H1 (cell line): ENCODE data around the gene BNC2. TPM values are rescaled to one million over a fixed set of nuclear protein-coding genes. Genes with fewer than 3 reads are reported as not detected.

Experiments used
- CTCF ChIA-PET: fragments of 300-600 bp; sonication (Branson Sonifier 250); formaldehyde crosslinking; loops from one replicate; lab custom pipeline; 2021; ENCODE audit not compliant: partially characterized antibody; lab: Charles Lee
- POLR2A ChIA-PET: fragments of 300-600 bp; sonication (Branson Sonifier 250); formaldehyde crosslinking; loops from one replicate; lab custom pipeline; 2021; ENCODE audit warnings: inconsistent platforms; ENCODE audit not compliant: partially characterized antibody; lab: Charles Lee
- DNase-seq, 2 experiments: peaks; one replicate each; pipeline versions ENCODE4 v3.0.0 to v3.0.0-alpha.2; 2010 to 2022; ENCODE audit warnings: low spot score in 2 of 2, low read depth in 1 of 2, mixed read lengths in 1 of 2
- FAIRE-seq: peaks from 2 replicates; lab custom pipeline; 2011; peaks lifted over from hg19 to GRCh38; lab: Jason Lieb, UNC
- H2AFZ ChIP-seq: 2 replicates; pipeline ENCODE4 v1.8.1; 2012; ENCODE audit warnings: low read length, inconsistent platforms
- H2AK5ac ChIP-seq: 2 replicates; pipeline ENCODE4 v1.6.1; 2013; ENCODE audit warnings: low read depth, low read length
- H2BK120ac ChIP-seq: replicated peaks from 2 replicates; pipeline ENCODE3; 2013; ENCODE audit warnings: low read depth, low read length, inconsistent platforms
- H2BK12ac ChIP-seq: 2 replicates; pipeline ENCODE4 v1.6.1; 2013; ENCODE audit warnings: low read depth, low read length
- H2BK15ac ChIP-seq: 2 replicates; pipeline ENCODE4 v1.6.1; 2013; ENCODE audit warnings: low read length
- H2BK20ac ChIP-seq: 2 replicates; pipeline ENCODE4 v1.6.1; 2013; ENCODE audit warnings: low read length
- H2BK5ac ChIP-seq: 2 replicates; pipeline ENCODE4 v1.6.1; 2013; ENCODE audit warnings: low read depth, low read length
- H3K14ac ChIP-seq: 2 replicates; pipeline ENCODE4 v1.6.1; 2013; ENCODE audit warnings: inconsistent platforms; ENCODE audit not compliant: insufficient read length
- H3K18ac ChIP-seq: 2 replicates; pipeline ENCODE4 v1.6.1; 2013; ENCODE audit warnings: low read length; ENCODE audit errors: extremely low read depth
- H3K23ac ChIP-seq: 2 replicates; pipeline ENCODE4 v1.6.1; 2013; ENCODE audit warnings: inconsistent platforms; ENCODE audit not compliant: insufficient read length
- H3K23me2 ChIP-seq: 2 replicates; pipeline ENCODE4 v1.6.1; 2013; ENCODE audit warnings: low read depth, low read length
- H3K27ac ChIP-seq: 2 replicates; pipeline ENCODE4 v1.6.1; 2011; ENCODE audit warnings: low read depth, low read length, inconsistent platforms
- H3K27me3 ChIP-seq, 4 experiments: replicated peaks in 1 of 4; 1 replicate in 1 of 4; 2 replicates in 3 of 4; pipeline versions ENCODE4 v1.6.1 to v1.8.1; 2011 to 2013; ENCODE audit warnings: low read length in 3 of 4, mild to moderate bottlenecking in 3 of 4, inconsistent platforms in 2 of 4, mixed read lengths in 2 of 4, moderate library complexity in 1 of 4; ENCODE audit not compliant: control insufficient read depth in 3 of 4, insufficient read depth in 3 of 4; ENCODE audit errors: extremely low read depth in 1 of 4
- H3K36me3 ChIP-seq, 4 experiments: 2 replicates each; pipeline versions ENCODE4 v1.6.1 to v1.8.1; 2011 to 2013; ENCODE audit warnings: mild to moderate bottlenecking in 4 of 4, low read length in 3 of 4, moderate library complexity in 2 of 4, control low read depth in 1 of 4, inconsistent platforms in 1 of 4; ENCODE audit not compliant: insufficient read depth in 4 of 4, control insufficient read depth in 2 of 4
- H3K4ac ChIP-seq: replicated peaks from 2 replicates; pipeline ENCODE3; 2013; ENCODE audit warnings: low read length, low read depth, mixed read lengths, inconsistent platforms; ENCODE audit not compliant: insufficient read length
- H3K4me1 ChIP-seq, 4 experiments: replicated peaks in 1 of 4; 1 replicate in 1 of 4; 2 replicates in 3 of 4; pipeline versions ENCODE4 v1.6.1 to v1.8.1; 2011 to 2013; ENCODE audit warnings: low read length in 3 of 4, inconsistent platforms in 2 of 4, mixed read lengths in 1 of 4; ENCODE audit not compliant: insufficient read depth in 4 of 4, control insufficient read depth in 3 of 4
- H3K4me2 ChIP-seq, 2 experiments: 2 replicates each; pipeline versions ENCODE4 v1.6.1 to v1.8.1; 2011 to 2013; ENCODE audit warnings: low read depth in 2 of 2, low read length in 2 of 2, control low read depth in 1 of 2, inconsistent platforms in 1 of 2, mild to moderate bottlenecking in 1 of 2; ENCODE audit not compliant: insufficient read depth in 1 of 2
- H3K4me3 ChIP-seq, 4 experiments: fragments of 200-600, 300-600 bp in 1 of 4; sonication (generic), shearing (Covaris generic), sonication (Bioruptor Twin) in 1 of 4; 2 replicates each; pipeline versions ENCODE4 v1.5.1 to v1.8.1; 2011 to 2016; ENCODE audit warnings: low read length in 4 of 4, low read depth in 3 of 4, control low read depth in 2 of 4, inconsistent platforms in 2 of 4, mild to moderate bottlenecking in 2 of 4, mixed read lengths in 1 of 4, moderate library complexity in 1 of 4; ENCODE audit not compliant: insufficient read depth in 2 of 4; ENCODE audit errors: extremely low read depth in 1 of 4
- H3K56ac ChIP-seq: replicated peaks from 2 replicates; pipeline ENCODE3; 2013; ENCODE audit warnings: low read depth, mild to moderate bottlenecking, mixed read lengths, low read length, inconsistent platforms; ENCODE audit not compliant: insufficient read length
- H3K79me1 ChIP-seq: 2 replicates; pipeline ENCODE4 v1.6.1; 2013; ENCODE audit warnings: low read depth, low read length, control low read depth
- H3K79me2 ChIP-seq, 2 experiments: 2 replicates each; pipeline versions ENCODE4 v1.6.1 to v1.8.1; 2012 to 2013; ENCODE audit warnings: low read length in 2 of 2, mild to moderate bottlenecking in 2 of 2, inconsistent platforms in 1 of 2; ENCODE audit not compliant: insufficient read depth in 2 of 2, control insufficient read depth in 1 of 2
- H3K9ac ChIP-seq, 4 experiments: replicated peaks in 1 of 4; 1 replicate in 1 of 4; 2 replicates in 3 of 4; pipeline versions ENCODE4 v1.6.1 to v1.8.1; 2011 to 2013; ENCODE audit warnings: low read depth in 3 of 4, low read length in 3 of 4, control low read depth in 2 of 4, mild to moderate bottlenecking in 2 of 4, moderate library complexity in 2 of 4, inconsistent platforms in 1 of 4; ENCODE audit errors: extremely low read depth in 1 of 4
- H3K9me3 ChIP-seq, 2 experiments: 2 replicates each; pipeline versions ENCODE4 v1.6.1 to v1.8.1; 2012 to 2013; ENCODE audit warnings: mild to moderate bottlenecking in 2 of 2, moderate library complexity in 2 of 2, control low read depth in 1 of 2, inconsistent platforms in 1 of 2, low read depth in 1 of 2, low read length in 1 of 2, mixed read lengths in 1 of 2; ENCODE audit not compliant: insufficient read depth in 2 of 2
- H4K20me1 ChIP-seq, 2 experiments: replicated peaks in 1 of 2; 2 replicates each; pipeline versions ENCODE3 to v1.8.1; 2011 to 2013; ENCODE audit warnings: inconsistent platforms in 2 of 2, low read length in 2 of 2, mild to moderate bottlenecking in 1 of 2; ENCODE audit not compliant: insufficient read depth in 2 of 2, control insufficient read depth in 1 of 2
- H4K5ac ChIP-seq: 2 replicates; pipeline ENCODE4 v1.6.1; 2013; ENCODE audit warnings: low read length, low read depth, mixed read lengths, inconsistent platforms; ENCODE audit not compliant: insufficient read length
- H4K8ac ChIP-seq: 2 replicates; pipeline ENCODE4 v1.8.0; 2013; ENCODE audit warnings: mild to moderate bottlenecking, moderate library complexity, low read length, inconsistent platforms; ENCODE audit not compliant: insufficient read depth; ENCODE audit errors: extremely low read depth
- H4K91ac ChIP-seq: replicated peaks from 2 replicates; pipeline ENCODE3; 2013; ENCODE audit warnings: low read length, mixed read lengths, inconsistent platforms; ENCODE audit not compliant: insufficient read length
- GABPA ChIP-seq: IDR thresholded peaks from 2 replicates; pipeline ENCODE4 v1.6.1; 2011; ENCODE audit warnings: mild to moderate bottlenecking, low read length, moderate library complexity, borderline replicate concordance; ENCODE audit not compliant: insufficient read depth
- JUND ChIP-seq: IDR thresholded peaks from 2 replicates; pipeline ENCODE4 v1.6.1; 2011; ENCODE audit warnings: mild to moderate bottlenecking, improper control_type of control experiment, low read length
- MAX ChIP-seq: IDR thresholded peaks from 2 replicates; pipeline ENCODE4 v1.6.1; 2012; ENCODE audit warnings: inconsistent platforms
- SAP30 ChIP-seq: fragments of 300-600 bp; sonication (generic); IDR thresholded peaks from 2 replicates; pipeline ENCODE4 v1.7.1; 2012; ENCODE audit warnings: low read length, moderate library complexity, mild to moderate bottlenecking, inconsistent platforms; ENCODE audit not compliant: insufficient read depth, insufficient replicate concordance
- WGBS, 2 experiments: shearing (Covaris generic) in 1 of 2; methylation state at CpG; one replicate each; pipeline versions ENCODE4 v1.1.6 to v1.1.7; 2013 to 2015; ENCODE audit warnings: low lambda C conversion rate in 2 of 2, mixed read lengths in 2 of 2, inconsistent platforms in 1 of 2, low coverage in 1 of 2, missing lambda C conversion rate in 1 of 2; ENCODE audit not compliant: insufficient replicate concordance in 2 of 2, insufficient coverage in 1 of 2, insufficient read length in 1 of 2; ENCODE audit errors: extremely low coverage in 1 of 2, missing lambda C conversion rate in 1 of 2; 5-methylcytosine and 5-hydroxymethylcytosine counted together
- polyA plus RNA-seq, 7 experiments: library from polyadenylated mRNA; depleted of rRNA in 3 of 7; stranded (reverse) in 5 of 7; unstranded in 2 of 7; fragments of >200 nt in 5 of 7; fragments of 200-250 nt in 2 of 7; gene quantifications; 1 replicate in 5 of 7; 2 replicates in 1 of 7; 4 replicates in 1 of 7; pipeline versions ENCODE4 v1.2.1 to v1.2.3, GENCODE V29; 2011 to 2013; ENCODE audit warnings: missing spikeins in 2 of 7, mixed read lengths in 2 of 7
- total RNA-seq: library from RNA; stranded (reverse); fragmentation: NEBNext Ultra II Directional; extraction: Animal tissue kit (Norgen Biotek cat#: 25700); gene quantifications from 2 replicates; pipeline ENCODE4 v1.2.1, GENCODE V29; 2021

The BNC2 gene
- total and polyA plus RNA-seq, 2 of the 8 experiments (the other 6 are each of a cell fraction or from before 2014, with no cell fraction given), result 16.0 to 26.8 TPM

DNA sequence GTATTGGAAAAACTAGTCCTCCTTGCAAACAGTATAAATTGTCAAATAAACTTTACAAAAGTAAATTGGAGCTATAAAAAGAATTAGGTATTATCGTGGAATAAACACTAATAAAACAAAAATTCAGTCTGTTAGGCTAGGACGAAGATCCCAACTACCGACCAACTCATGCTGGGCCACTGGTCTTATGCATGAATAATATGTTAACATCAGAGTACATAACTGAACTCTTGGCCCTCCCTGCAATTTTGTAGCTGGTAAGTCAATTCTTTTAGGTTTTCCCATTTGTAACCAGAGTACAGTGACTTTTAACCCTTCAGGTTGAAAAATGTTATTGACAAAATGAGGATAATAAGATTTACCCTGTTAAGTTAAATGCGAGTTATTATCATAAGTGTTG, 428.7 kb downstream of the BNC2 start:
- Histone ChIP-seq H3K27me3 (no peaks in the 10 kb centered on the region), H2BK5ac (no peak overlapping the region), H3K79me2 (no peaks in the 10 kb centered on the region), H4K8ac (no peak overlapping the region), H2BK15ac (no peak overlapping the region), H4K5ac (no peak overlapping the region), H4K20me1 (no peaks in the 10 kb centered on the region), H2AFZ (no peak overlapping the region), H3K79me1 (no peaks in the 10 kb centered on the region), H3K9me3 (no peaks in the 10 kb centered on the region), H3K23me2 (no peaks in the 10 kb centered on the region), H2BK12ac (no peak overlapping the region), H3K9ac (no peak overlapping the region), H3K56ac (no peak overlapping the region), H3K18ac (no peak overlapping the region), H3K23ac (no peak overlapping the region), H2BK20ac (no peak overlapping the region), H2AK5ac (no peak overlapping the region), H3K4me3 (no peak overlapping the region), H3K36me3 (peaks cover 0 to 5% (median 0%) of the 10 kb centered on the region in 4 experiments; a peak in 1 of 8 replicates), H3K4me1 (peaks cover 0 to 4% (median 1%) of the 10 kb centered on the region in 4 experiments; a peak in 1 of 7 replicates), H2BK120ac (no peak overlapping the region), H3K4ac (no peak overlapping the region), H3K14ac (no peak overlapping the region), H4K91ac (no peak overlapping the region), H3K27ac (no peak overlapping the region), H3K4me2 (no peak overlapping the region)
- DNase-seq (no peak), FAIRE-seq (peak; percentile 19)
- TF ChIP-seq GABPA (no peak), SAP30 (no peak), MAX (no peak), JUND (no peak)
- 94% methylated on average over 4 of the region's 4 CpGs; no CpG with 5 or more reads in 1 of the 2 experiments for WGBS, 2 experiments
- ChIA-PET POLR2A (no interaction called here), CTCF (no interaction called here)
